HG02885 (cell line): ENCODE data around the gene ZNF678.

Source experiments
- ATAC-seq: cut with Tn5 transposase; IDR thresholded peaks from one replicate; pipeline ENCODE4 v1.9.1; 2021; ENCODE audit warnings: mild to moderate bottlenecking; ENCODE audit not compliant: unreplicated experiment, poor library complexity

Gene ZNF678

GRCh38 chr1:227563324-227564201, at the start of gene ZNF678:
Gene ZNF678 (plus strand): TSS chr1:227563556. CDS start chr1:227650992, 87,436 bp downstream.
- ATAC-seq = peak; percentile 96

- ATAC-seq = no peak
Observed at GRCh38 chr1:227518876-227519275, 44.5 kb upstream of the ZNF678 start.

- no peak for ATAC-seq
Observed at GRCh38 chr1:227521782-227522181, 41.6 kb upstream of the ZNF678 start.

GRCh38 chr1:227526524-227526923, 36.8 kb upstream of the ZNF678 start:
- no peak for ATAC-seq

GRCh38 chr1:227532019-227532619, 31.2 kb upstream of the ZNF678 start:
- ATAC-seq = no peak

GRCh38 chr1:227540170-227541098, 22.9 kb upstream of the ZNF678 start:
- ATAC-seq = no peak

GRCh38 chr1:227541129-227541528, 22.2 kb upstream of the ZNF678 start:
- no peak for ATAC-seq

GRCh38 chr1:227541796-227542152, 21.6 kb upstream of the ZNF678 start:
- ATAC-seq = no peak

GRCh38 chr1:227542153-227543120, 20.9 kb upstream of the ZNF678 start:
- ATAC-seq = peak; percentile 98

- no peak for ATAC-seq
Observed at GRCh38 chr1:227543283-227544066, 19.9 kb upstream of the ZNF678 start.

- no peak for ATAC-seq
Observed at GRCh38 chr1:227544067-227545050, 19.0 kb upstream of the ZNF678 start.

GRCh38 chr1:227545361-227545760, 18.0 kb upstream of the ZNF678 start:
- no peak for ATAC-seq

GRCh38 chr1:227546059-227546458, 17.3 kb upstream of the ZNF678 start:
- ATAC-seq = no peak

GRCh38 chr1:227546598-227547309, 16.6 kb upstream of the ZNF678 start:
- ATAC-seq = no peak

- no peak for ATAC-seq
Observed at GRCh38 chr1:227547310-227548118, 15.8 kb upstream of the ZNF678 start.

- ATAC-seq = no peak
Observed at GRCh38 chr1:227548119-227548397, 15.3 kb upstream of the ZNF678 start.
